Activated naive CD4-positive, alpha-beta T cell treated with anti-CD3 and anti-CD28 coated beads, Interleukin-2, amount 50 U/mL, for 16 hours (primary cell): Measurements from ENCODE around the gene ACTR2.

Experiments used
- DNase-seq: peaks from one replicate; pipeline ENCODE4 v3.0.0-alpha.2; 2020

Gene ACTR2

DNA sequence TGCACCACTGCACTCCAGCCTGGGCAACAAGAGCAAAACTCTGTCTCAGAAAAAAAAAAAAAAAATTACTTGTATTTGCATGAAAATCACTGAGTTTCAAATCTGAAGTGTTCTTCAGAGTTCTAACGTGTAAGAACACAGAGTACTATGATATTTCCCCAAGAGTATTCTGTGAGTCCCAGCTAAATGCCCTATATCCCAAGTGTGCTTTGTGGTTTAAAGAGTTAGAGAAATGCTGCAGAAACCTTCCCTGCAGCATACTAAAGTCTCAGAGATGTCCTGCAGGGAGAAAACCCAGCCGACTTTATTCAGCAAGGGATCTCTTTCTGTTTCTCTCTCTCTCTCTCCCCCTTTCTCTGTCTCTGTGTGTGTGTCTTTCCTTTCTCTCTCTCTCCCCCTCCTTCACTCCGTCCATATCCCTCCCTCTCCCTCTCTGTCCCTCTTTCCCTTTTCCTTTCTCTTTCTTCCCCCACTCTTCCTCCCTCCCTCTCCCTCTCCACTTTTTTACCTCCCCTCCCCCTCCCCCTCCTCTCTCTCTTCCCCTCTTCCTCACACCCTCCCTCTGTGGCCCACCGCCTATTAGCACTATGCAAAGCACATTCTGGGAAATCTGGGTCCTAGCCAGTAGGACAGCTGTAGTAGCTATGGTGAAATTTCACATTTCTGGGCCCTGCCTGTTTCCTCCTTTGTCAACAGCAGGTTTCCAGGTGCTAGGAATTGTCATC lies 54.2 kb downstream of the ACTR2 start:
- no peak for DNase-seq

DNA sequence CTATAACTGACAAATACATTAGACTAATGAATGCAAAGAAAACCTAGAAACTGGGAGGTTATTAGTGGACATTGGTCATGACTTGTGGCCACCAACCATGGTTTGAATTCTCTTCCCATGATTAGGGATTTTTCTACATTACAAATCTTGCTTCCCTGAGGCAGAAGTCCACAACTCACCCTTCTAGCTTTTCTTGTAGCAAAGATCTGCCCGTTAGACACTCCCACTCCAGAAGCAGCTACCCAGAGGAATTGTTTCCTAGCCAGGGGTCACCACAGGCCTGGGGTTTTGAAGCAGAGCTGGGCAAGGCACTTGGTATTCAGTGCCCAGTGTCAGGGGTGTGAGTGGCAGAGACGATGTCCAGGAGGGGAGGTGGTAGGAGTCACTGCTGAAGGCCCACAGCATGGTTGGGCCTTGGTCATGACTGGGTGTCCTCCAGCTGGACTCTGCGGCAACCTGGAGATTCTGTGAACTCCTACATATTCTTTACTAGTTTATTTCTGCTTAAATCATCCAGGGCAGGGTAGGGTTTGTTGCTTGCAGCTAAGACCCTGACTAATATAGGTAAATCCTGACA lies 54.9 kb downstream of the ACTR2 start:
- no peak for DNase-seq

DNA sequence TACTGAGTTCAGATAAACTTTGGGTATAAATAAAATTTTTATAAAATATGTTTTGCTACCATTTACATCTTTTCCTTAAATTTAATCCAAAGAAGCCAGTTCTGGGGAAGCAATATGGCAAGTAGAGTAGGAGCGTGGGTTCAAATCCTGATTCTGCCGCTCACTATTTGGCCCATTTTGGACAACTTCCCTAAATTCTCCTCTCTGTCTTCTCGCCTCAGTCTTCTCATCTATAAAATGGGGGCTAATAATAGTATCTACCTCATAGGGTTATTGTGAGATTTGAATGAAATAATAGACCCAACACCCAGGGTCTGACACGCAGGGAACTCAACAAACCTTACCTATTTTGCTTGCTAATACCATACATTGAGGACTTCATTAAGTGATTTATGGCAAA lies 59.7 kb downstream of the ACTR2 start:
- DNase-seq = no peak

DNA sequence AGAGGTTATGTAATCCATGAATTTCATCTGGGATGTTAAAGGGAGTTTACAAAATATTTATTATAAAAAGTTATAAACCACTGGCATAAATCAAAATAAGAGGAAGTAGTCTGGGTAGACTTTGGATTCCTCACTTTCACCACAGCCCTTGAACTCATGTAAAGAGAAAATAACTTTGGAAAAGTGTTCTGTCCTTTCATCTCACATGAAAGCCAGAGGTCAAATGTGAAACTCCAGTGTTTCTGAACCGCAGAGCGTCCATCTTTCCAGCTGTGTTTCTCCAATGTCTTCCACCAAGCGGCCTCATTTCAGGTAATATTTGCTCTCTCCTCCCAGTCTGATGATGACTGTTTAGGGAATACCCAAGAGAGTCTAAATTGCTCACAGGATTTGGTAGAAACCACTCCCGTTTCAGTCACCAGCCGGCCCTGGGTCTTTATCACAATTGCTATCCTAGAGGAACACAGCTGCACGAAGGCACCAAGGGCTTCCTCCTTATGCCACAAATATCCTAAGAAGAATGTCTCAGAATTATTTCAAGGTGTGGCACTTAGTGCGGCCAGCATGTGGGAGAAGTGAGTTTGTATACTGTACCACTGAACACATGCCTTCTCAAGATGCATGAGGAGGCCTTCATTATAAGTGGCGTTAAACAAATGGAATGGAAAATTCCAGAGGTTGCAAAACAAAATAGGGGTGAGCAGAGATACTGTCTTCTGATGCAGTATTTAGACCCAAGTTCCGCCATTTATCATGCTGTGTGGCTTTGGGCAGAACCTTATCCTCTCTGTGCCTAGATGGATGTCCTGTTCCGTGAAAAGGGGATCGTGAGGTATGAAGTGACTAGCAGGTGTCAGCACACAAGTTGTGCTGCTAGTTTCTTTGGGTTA lies 63.8 kb downstream of the ACTR2 start:
- DNase-seq = no peak

DNA sequence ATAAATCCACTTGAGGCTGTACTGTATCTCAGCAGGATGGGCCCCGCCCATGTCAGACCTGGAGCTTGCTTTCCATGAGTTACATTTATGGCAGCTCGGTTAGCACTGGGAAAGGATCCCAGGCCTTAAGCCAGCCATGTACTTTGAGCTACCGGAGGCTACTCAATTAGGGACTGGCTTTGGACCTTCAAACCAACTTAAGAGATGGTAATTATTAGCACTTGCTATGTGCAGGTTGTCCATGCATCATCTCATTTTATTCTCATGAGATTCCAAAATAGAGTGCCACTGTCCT lies 64.4 kb downstream of the ACTR2 start:
- DNase-seq = no peak

DNA sequence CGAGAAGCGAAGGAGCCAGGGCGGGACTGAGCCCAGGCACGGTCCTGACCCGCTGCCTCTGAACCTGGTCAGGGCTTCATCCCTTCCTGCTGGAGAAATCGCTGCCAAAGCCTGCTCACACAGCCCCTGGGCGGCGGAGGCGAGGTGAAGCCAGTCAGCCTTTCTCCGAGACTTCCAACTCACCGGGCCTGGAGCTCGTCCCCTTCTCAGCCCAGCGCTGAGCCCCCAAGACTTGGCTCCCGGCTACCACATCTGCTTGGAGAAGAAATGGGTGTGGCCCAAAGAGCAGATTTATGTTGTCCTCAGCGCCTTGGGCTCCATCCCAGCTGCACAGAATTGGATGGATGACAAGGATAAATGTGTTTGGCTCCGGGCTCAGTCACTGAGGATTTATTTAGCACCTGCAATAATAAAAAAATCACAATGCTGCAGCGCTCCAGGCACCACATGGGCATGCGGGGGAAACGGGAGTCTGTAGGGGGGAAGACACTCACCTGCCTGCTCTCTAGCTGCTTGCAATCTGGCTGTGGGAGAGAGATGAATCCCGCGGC lies 64.9 kb downstream of the ACTR2 start:
- no peak for DNase-seq

DNA sequence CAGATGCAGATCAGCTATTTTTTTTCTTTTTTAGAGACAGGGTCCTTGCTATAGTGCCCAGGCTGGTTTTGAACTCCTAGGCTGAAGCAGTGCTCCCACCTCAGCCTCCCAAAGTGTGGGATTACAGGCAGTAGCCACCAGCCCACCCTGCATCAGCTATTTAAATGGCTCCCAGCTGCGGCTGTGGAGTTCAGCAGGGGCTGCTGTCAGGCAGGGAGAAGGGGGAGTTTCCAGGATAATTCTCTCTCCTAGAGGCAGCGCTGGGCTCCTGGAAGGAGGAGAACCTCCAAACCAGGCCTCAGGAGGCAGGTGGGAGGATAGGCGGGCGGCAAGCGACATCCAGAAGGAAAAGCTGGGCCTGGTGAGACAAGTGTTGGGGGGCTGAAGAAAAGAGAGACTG lies 65.7 kb downstream of the ACTR2 start:
- DNase-seq = no peak

DNA sequence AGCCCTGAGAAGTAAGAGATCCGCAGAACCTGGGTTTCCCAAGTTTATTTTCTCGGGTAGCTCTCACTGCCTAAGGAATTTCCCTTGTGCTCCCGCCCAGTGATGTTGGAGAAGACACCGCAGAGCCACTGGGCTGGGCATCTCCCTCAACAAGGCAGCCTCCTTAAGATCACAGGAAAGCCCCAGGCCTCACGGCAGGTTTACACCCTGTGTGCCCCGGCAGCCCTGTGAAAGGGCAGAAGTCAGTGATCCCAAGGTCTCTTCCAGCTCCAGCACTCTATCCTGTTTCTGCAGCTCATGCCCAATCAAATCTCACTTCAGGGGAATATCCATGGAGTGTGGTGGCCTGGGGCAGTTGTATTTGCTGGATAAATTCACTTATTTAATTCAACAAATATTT lies 66.5 kb downstream of the ACTR2 start:
- no peak for DNase-seq

DNA sequence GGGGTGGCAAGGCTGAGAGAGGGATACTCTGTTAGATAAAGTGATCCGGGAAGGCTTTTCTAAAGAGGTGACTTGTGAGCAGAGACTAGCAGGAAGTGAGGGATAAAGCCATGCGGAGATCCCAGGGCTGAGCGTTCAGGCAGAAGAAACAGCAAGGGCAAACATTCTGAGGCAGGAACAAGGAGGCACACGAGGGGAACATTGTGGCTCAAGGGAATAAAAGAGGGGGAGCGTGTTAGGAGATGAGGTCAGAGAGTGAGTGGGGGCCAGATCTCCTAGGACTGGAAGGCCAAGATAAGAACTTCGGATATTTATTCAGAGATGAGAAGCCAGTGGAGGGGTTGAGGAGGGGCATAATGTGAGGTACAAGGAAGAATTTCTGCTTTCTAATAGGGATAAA lies 67.1 kb downstream of the ACTR2 start:
- no peak for DNase-seq

DNA sequence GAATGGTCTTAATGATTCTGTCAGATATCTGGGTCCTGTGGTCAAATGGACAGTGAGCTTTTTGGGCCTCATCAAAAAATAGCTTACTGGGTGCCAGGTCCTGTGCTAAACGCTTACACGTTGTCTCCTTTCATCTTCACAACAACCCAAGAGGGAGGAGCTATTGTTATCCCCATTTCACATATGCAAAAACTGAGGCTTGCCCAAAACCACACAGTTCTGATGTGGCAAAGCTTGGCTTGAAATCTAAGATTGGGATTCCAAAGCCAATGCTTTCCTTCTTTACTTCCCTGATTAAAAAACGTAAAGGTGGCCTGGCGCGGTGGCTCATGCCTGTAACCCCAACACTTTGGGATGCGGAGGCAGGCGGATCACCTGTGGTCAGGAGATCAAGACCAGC lies 69.3 kb downstream of the ACTR2 start:
- no peak for DNase-seq

DNA sequence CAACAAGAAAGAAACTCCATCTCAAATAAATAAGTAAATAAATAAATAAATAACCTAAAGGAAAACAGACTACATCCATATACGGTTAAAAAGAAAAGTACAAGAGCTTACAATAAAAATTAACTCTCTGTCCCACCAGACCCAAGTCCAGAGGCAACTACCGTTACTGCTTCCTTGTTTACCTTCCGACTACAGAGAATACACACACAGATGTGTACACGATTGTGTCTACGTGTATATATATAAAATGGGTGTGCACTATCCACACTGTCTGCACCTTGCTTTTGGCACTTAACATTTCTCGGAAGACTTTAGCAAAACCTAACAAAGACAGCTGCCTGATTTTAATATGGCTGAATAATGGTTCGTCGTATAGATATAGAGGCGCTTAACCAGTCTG lies 69.9 kb downstream of the ACTR2 start:
- no peak for DNase-seq

DNA sequence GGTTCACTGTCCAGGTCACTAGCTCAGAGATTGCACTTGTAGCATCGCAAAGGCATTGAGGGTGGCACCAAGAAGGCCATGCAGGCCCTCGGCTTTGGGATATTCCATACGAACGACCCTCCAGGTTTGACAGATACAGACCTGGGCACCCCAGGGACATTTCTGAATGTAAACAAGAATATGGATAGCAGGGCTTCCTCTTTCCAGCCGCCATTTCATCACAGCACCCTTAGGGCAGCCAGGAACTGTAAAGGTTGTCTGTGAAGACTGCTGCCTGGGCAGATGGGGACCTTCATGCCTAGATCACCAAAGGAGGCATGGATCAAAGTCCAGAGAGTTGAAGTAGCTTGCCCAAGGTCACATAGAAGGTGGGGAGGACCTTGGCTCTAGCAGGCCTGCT lies 70.5 kb downstream of the ACTR2 start:
- no peak for DNase-seq

DNA sequence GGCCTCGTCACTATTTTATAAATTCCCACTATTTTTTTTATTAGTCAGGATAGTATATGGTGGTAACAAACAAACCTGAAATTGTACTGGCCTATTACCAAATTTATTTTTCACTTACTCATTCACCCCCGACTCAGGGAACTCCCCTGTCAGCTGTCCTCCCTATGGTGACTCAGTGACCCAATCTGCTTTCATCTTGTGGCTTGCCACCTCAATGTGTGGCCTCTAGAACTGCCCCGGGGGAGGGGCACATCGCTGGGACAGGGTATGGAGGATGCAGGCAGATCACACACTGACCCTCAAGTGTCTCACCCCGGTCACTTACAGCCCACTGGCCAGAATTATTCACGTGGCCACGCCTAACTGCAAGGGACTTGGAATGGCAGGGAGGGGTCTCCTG lies 71.6 kb downstream of the ACTR2 start:
- DNase-seq = peak; percentile 56

DNA sequence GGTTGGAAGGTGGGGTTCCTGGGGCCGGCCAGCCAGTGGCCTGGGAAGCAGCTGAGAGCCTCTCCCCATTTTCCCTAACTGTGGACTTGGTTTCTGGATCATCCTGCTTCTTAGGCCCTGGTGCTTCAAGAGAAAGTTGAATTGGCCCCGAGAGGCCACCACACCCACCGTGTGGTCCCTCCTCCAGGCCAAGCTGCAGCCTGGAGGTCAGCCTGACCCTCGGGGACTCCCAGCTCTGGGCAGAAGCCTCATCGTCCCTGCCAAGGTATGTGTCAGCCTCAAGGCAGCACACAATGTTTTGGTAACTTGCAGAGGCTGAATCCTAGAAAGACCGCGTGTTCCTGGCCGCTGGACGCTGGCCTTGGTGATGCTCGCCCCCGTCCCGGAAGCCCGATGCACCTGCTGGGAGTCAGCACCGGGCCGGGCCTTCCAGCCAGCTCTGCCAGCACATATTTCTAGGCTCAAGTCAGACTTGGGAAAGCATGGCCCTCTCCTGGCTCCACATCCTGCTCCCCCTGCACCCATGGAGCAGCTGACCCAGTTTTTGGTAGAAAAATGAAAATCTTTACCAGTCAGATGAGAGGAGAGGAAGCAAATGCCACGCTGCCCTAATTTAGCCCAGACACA lies 72.6 kb downstream of the ACTR2 start:
- DNase-seq = no peak

DNA sequence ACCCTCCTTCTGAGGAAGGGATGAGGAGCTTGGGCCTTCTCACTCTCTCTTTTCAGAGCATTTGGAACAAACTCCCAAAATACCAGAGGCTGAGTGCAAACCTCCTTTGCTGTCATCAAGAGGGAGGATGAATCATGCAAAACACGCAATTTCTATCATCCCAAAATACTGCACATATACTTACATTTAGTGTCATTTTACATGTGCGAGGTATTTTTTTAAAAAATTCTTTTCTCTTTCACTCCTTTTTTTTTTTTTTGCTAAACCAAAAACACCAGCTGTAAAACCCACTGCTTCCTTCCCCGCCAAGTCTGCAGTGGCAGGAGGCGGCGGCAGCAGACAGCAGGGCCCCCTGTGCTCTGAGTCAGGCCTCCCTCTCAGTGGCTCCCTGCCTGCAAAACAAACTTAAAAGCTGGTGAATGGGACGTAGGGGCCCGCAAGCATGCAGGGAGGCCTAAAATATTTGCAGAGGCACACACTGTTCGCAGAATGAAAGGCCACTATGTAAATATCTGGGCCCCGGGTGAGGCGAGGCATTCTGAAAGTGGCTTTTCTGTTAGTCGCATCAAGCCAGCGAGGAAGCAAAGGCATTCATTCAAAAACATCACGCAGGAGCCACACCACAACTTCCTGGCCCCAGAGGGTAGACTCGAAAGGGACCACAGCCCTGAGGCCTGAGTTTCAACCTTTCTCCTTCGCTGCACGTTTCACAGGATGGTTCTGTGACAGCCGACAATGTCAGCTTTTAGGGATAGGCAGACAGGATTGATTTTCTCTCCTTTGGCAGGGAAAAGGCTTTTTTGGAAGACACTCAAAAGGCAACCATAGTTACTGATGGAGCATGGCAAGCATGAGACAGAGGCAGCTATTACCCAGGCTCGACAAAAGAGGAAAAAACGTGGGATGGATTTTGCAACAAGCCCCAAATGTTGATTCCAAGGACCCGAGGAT lies 73.4 kb downstream of the ACTR2 start:
- peak; percentile 83 for DNase-seq

DNA sequence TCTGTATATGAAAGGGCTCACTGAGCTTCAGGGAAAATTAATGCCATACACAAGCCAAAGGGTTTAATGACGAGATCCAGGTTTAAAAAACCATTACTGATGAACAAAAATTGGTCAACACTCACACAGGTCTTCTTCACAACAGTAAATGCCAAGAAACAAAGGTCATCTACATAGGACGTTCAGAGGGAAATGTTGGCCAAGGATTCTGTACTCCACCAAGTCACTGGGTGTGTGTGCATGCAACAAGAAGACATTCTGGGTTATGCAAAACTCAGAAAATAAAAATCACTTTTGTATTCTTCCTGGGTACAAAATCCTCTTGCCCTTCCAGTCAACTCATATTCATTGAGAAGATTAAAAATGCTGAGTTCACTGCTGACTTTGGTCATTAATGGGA lies 78.3 kb downstream of the ACTR2 start:
- no peak for DNase-seq

DNA sequence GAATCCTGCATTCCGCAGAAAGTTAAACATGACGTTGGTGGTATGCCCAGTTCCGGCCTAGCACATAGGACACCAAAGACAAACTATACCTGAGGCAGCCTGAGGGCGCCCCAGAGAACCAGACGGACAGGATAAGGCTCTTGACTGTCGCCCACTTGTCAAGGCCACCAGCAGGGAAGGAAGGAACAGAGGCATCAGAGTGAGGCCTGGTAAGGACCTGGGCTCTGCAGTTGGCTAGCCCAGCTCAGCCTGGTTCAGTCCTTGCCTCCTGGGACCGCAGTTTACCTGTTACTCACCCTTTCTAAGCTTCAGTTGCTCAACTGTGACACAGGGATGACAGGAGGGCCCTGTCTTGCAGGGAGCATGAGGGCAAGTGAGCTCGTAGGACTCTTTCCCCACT lies 82.1 kb downstream of the ACTR2 start:
- DNase-seq = no peak

DNA sequence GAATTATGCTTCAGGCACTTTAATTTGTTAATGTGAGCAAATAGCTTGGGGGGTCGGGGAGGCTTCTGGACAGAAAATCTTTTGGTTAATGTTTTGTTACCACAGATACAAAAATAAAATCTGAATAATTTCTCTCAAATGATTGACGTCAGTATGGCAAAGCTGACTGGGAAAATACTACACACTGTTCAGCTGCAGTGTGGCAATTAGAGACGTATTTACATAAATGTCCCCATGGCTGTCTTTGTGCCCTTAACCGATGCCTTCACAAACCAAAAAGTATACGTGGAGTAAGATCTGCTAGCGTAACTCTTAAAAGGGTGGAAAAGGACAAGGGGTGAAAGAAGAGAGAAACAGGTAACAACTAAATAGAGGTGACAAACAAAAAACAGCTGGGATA lies 83.4 kb downstream of the ACTR2 start:
- no peak for DNase-seq

DNA sequence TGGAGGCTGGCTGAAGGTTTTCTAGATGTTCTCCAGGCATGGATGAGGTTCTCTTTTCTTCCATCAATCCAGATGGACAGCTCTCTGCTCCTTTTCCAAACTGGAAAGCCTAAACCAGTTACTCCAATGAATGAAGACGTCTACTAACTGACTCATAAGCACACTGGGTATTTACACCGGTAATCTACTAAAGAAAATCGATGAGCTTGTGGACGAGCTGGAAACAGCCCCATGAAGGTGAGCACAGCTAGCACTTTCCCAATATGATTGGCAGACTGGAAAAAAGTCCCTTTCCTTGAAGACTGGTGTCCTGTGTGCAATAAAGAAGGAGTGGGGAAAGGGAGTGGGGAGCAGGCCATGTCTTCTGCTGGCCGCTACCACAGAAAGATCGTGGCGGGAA lies 84.0 kb downstream of the ACTR2 start:
- DNase-seq = no peak

DNA sequence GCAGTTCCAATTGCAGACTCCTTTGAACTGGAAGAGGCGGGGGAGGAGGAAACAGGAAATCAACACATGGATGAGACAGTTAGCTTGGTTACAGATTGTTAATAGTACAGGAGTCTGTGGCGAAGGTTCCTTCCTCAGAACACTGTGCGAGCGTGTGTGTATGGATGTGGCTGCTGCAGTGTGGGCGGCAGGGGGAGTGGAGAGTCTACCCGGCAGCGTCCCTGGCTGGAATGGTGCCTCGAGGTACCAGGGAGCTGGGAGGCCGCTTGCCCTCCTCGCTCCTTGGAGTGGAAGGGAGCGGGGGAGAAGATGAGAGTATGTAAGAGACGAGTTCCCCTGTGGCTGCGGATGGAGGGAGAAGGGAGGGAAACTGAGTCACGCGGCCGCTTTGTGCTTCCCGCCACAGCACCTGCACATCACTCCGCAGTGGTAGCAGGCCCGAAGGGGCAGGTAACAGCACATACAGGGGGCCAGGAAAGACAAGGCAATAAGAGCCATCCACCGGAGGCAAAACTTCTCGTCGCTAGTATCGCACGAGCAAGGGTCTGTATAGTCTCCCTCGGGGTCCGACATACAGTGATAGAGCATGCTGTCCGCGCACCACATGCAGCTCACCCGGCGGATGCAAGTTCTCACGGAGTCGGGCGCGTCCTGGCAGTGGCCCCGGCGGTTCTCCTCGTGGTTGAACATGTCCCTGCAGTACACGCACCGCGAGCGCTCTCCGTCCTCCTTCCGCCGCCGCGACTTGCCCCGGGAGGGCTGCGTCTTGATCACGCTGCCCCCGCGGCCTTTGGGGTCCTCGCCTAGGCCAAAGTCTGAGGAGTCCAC lies 85.7 kb downstream of the ACTR2 start:
- no peak for DNase-seq

DNA sequence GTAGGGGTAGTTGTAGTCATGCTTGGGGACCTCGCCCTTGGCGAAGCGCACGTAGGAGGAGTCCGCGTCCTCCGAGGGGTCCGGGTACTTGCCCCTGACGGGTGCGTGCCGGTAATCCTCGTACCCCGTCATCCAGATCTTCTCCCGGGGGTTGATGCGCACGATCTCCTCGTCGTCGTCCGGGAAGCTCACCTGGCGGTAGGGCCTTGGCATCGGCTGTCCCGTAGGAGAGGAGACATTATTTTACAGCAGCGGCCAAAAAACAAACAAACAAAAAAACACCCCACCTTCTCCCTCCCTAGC lies 86.3 kb downstream of the ACTR2 start:
- no peak for DNase-seq
